ENCODE results near the gene MCHR1.
"Not testable (repeated sequence)": the region's sequence is repeated elsewhere in the genome, so short reads cannot be mapped to it uniquely, and the experiment has no call there.

Gene MCHR1

GRCh38 chr22:40691532-40691931 lies 12.2 kb downstream of the MCHR1 start:
- no peak for DNase-seq (ENCODE audit: low read depth)

- no peak for DNase-seq (ENCODE audit: low read depth)
Measured at GRCh38 chr22:40694411-40694810, 15.1 kb downstream of the MCHR1 start.

DNA sequence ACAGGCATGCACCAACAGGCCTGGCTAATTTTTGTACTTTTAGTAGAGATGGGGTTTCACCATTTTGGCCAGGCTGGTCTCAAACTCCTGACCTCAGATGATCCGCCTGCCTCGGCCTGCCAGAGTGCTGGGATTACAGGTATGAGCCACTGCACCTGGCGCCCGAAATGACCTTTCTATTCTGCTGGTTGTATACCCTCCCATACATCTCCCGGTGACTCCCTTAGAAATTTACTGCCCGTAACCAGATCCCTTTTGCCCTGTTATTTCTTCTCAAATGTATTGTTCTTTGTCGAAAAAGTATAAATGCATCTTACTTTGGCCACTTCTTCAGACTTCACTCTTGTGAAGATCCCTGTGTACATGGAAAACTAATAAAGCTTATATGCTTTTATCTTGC lies 22.0 kb downstream of the MCHR1 start:
- DNase-seq (ENCODE audit: low read depth) = no peak

- no peak for DNase-seq (ENCODE audit: low read depth)
Measured at GRCh38 chr22:40703174-40703573, 23.9 kb downstream of the MCHR1 start.

DNA sequence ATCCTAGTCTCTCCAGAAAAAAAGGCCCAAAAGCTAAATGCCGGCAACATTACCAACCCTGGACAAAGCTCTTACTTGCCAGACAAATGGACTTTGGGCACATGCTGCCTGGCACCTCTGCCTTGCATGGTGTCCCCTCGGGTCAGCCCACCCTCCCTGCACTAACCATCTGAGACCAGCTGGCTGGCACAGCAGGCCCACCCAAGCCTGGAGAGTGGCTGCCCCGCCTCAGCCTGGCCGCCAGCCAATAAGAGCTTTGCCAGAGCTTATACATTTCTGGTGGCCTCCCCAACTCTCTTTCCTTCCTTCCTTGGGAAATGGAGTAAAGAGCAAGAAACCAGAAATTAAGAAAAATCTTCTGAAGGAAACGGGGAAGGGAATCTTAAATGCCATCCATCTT lies 24.5 kb downstream of the MCHR1 start:
- no peak for DNase-seq (ENCODE audit: low read depth)

GRCh38 chr22:40705918-40706682 lies 26.8 kb downstream of the MCHR1 start:
- no peak for DNase-seq (ENCODE audit: low read depth)

DNA sequence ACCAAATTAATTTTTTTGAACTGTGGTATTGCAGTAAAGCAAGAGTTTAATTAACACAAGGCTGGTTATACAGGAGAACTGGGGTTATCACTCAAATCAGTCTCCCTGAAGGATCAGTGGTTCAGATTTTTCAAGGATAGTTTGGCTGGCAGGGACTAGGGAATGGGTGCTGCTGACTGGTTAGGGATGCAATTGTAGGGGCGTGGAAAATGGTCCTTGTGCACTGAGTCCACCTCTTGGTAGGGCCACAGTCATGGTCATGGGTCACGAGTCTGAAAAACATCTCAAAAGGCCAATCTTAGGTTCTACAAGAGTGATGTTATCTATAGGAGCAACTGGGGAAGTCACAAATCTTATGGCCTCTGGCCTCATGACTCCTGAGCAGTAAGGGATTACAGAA lies 27.9 kb downstream of the MCHR1 start:
- DNase-seq (ENCODE audit: low read depth) = no peak

- no peak for DNase-seq (ENCODE audit: low read depth)
Measured at GRCh38 chr22:40708177-40708576, 28.9 kb downstream of the MCHR1 start.

DNA sequence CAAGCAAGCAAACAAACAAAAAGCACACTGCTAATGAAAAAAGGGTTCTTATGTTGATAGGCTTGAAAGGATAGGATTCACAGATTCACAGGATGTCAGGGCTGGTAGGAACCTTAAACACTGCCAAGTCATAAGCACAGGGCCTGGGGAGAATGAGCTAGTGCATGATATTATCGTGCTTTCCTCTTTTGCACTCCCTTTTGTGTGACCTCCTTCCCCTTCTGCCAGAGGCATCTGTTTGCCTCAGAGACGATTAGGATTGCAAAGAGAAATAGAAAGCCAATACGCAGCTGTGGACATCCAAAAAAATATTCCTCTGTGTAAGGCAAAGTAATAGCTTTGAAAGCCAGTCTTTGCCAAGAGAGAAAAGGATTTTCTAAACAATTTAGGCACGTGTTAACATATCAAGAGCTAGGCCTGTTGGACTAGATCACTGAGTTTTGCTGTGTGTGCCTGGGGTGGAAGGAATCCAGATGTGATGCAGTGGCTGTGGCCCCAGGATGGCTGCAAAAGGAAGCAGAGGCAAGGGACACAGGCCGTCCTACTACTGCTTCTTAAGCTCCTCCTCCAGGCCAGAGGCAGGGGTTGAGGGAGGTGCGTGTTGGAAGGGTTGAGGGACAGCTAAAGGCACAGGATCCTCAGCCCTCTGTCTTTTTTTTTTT lies 30.6 kb downstream of the MCHR1 start:
- DNase-seq (ENCODE audit: low read depth) = no peak

DNA sequence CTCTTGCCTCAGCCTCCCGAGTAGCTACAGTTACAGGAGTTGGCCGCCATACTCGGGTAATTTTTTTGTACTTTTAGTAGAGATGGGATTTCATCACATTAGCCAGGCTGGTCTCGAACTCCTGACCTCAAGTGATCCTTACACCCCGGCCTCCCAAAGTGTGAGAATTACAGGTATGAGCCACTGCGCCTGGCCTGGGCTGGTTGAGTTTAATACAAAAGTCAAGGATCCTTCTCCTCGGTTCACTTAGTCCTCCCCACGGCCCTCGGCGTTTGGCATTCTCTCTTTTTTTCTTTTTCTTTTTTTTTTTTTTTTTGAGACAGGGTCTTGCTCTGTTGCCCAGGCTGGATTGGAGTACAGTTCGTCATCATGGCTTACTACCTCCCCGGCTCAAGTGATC lies 33.0 kb downstream of the MCHR1 start:
- no peak for DNase-seq (ENCODE audit: low read depth)

DNA sequence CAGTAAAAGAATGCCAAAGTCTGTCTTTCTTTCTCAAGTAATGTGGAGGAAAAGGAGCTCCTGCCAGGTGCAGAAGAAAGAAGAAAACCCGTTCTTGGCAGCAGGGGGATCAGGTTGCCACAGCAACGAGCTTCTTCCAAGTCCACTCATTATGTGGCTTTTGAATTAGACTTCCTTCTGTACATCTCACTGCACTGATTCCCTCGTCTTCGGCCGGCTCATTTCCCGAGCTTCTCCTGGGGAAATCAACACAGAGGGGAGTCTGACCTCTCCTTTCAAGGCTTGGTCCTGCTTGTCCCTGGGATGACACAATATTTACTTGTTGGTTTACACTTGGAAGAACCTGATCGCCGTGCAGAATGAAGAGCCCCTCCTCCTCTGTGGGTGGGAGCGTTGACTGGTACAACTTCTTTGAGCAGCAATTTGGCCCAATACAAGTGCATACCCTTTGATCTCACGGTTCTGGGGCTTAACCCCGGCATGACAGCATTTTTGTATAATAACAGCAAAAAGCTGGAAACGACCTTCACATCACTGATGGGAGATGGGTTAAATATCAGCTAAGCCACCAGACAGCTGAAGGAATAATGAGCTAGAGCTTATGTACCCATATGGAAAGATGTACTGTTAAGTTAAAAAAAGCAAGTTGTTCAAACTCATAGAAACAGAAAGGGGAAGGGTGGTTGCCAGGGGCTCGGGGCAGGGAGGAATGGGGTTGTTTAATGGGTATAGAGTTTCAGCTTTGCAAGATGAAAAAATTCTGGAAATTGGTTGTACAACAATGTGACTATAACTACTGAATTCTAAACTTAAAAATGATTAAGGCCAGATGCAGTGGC lies 35.4 kb downstream of the MCHR1 start:
- no peak for DNase-seq (ENCODE audit: low read depth)

DNA sequence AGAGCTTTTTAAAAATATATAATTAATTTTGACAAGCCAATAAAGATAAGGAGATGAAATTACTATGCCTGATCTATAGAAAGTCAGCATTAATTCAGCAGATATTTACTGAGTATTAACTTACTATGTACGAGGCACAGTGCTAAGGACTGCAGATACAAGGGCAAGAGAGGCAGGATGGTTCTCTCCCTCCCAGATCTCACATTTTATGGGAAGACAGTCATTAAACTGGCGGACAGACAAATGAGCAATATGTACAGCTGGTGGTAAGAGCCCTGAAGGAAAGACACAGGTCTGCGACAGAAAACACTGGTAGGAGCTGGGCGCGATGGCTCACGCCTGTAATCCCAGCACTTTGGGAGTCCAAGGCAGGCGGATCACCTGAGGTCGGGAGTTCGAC lies 36.8 kb downstream of the MCHR1 start:
- no peak for DNase-seq (ENCODE audit: low read depth)

GRCh38 chr22:40717657-40718056 lies 38.4 kb downstream of the MCHR1 start:
- not testable (repeated sequence) for DNase-seq (ENCODE audit: low read depth)

DNA sequence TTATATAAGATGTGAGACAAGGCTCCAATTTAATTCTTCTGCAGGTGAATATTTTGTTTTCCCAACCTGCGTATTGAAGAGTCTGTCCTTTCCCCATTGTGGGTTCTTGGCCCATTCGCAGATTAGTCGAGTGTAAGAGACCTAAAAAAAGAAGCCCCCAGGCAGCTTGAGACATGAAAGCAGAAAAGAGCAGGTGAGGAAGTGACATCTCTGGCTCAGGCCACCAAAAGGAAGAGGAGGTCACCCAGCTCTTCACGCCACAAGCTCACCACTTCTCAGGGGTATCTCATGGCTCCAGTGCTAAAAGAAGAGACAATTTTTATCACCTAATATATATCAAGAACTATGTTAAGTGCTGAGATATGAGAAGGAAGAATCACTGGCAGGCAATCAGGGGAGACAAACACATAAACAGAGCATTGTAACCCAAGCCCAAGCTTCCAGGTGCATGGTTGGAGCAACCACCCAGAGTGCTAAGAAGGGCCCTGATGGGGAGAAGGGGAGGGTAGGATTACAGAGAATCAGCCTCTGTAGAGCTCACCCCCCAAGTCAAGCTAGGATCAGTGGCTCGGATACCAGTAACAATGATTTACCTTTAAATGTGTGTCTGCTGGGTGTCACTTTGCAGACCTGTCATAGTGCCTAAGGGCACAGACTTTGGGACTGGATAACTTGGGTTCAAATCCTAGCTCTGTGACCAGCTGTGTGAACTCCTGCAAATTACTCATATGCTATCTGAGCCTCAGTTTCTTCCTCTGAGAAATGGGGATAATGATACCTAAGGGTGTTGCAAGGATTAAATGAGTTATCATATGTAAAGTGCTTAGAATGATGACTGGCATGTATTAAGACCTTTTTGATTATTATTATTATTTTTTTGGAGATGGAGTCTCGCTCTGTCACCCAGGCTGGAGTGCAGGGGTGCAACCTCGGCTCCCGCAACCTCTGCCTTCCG lies 39.2 kb downstream of the MCHR1 start:
- no peak for DNase-seq (ENCODE audit: low read depth)

DNA sequence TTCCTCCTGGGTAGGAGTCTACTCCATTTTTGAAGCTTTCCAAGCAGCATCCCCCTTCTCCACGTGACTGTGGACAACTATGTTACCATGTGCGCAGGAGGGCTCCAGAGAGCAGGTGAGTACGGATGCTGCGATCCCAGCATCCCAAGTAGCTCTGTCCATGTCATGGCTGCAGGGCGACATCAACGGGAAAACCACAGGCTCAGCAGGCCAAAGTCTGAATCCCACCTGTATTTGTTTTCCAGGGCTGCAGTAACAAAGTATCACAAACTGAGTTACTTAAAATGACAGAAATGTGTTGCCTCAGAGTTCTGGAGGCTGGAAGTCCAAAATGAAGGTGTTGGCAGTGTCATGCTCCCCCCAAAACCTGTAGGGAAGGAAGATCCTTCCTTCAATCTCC lies 40.3 kb downstream of the MCHR1 start:
- DNase-seq (ENCODE audit: low read depth) = no peak

- not testable (repeated sequence) for DNase-seq (ENCODE audit: low read depth)
Measured at GRCh38 chr22:40720156-40720537, 40.9 kb downstream of the MCHR1 start.

DNA sequence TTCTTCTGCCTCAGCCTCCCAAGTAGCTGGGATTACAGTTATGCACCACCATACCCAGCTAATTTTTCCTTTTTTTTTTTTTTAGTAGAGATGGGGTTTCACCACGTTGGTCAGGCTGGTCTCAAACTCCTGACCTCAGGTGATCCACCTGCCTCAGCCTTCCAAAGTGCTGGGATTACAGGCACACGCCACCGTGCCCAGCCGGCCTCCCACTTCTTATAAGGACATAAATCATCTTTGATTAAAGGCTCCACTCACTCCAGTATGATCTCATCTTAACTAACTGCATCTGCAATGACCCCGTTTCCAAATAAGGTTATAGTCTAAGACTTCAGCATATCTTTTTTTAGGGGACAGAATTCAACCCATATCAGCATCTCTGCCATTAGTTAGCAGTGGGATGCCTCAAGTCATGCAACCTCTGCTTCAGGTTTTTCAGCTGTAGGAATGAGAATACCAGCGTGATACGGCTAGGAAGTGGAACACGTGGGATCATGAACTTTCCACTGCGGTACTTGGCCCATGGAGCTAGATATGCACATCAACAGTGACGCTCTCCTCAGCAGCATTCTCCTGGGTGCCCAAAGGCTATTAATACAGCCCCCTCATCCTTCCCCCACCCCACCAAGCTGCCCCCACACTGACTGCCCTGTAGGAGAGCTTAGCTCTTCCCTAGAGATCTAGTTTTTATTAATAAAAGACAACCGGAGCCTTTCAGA lies 41.4 kb downstream of the MCHR1 start:
- DNase-seq (ENCODE audit: low read depth) = no peak

DNA sequence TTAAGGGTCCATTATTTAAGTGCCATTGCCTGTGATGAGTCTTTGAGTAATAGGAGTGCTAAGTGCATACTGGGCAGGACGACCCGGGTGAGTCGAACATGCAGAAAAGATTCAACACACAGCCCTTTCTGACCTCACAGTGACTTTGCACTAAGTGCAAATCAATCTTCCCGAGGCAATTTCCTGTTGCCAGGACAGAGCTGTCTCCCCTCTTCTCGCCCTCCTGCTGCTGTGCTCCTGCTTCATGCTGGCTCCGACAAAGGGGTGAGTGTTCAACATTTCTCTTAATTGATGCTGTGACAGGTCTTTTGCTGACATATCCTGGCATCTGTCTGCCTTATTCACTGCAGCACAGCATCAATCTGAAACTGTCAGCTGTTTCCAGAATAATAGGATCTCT lies 42.0 kb downstream of the MCHR1 start:
- DNase-seq (ENCODE audit: low read depth) = no peak

GRCh38 chr22:40723396-40723933 lies 44.2 kb downstream of the MCHR1 start:
- no peak for DNase-seq (ENCODE audit: low read depth)

DNA sequence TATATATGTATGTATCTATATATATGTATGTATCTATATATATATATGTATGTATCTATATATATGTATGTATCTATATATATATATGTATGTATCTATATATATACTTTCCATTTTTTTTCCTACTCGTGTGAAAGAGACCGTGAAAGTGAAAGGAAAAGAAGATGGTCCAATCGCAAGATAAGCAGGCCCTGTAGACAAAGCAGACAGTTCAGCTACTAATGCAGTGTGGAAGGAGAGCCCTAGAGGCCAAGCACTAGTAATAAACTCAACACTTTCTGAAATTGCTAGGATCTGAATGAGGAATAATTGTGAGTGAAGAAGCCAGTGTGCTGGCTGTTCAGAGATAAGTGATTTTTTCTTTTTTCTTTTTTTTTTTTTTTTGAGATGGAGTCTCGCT lies 47.2 kb downstream of the MCHR1 start:
- DNase-seq (ENCODE audit: low read depth) = no peak

Measured in fibroblast of the conjunctiva (primary cell).